ENCODE measurements around the gene SNX20. TPM values are rescaled to one million over a fixed set of nuclear protein-coding genes. Genes with fewer than 3 reads are reported as not detected.

SNX20 gene
- total and polyA plus RNA-seq, 10 of the 15 experiments (the other 5 are each of a cell fraction or from before 2014, with no cell fraction given) = 4.6 to 30.8 (median 21.9) TPM

GRCh38 chr16:50662306-50662940 lies 18.7 kb downstream of the SNX20 start:
- no TSS peak for BruUV-seq (replicated peaks)
- H3K4me3 ChIP-seq = no peak overlapping the region
- RAD21 ChIA-PET (ENCODE audit: unreplicated experiment) = interaction anchor here (1.3 to 29.0 kb wide), 3 partner anchors 68 to 144 kb away, joined by 3 to 578 read pairs (median 7); partner anchors contain the start of gene CYLD
- no peak overlapping the region for H3K27ac ChIP-seq (ENCODE audit: control insufficient read depth, insufficient read depth)
- 87% methylated on average over 10 of the region's 10 CpGs for WGBS (ENCODE audit: insufficient coverage, insufficient replicate concordance, low lambda C conversion rate, missing lambda C conversion rate)
- CTCF ChIA-PET = interaction anchor here (0.7 to 20.9 kb wide), 7 partner anchors 10 to 449 kb away, joined by 3 to 636 read pairs (median 18); partner anchors contain the start of gene SNX20
- H3K36me3 ChIP-seq (ENCODE audit: control insufficient read depth in 2 of 2, insufficient read depth in 2 of 2, low read length in 1 of 2) = no peaks in the 10 kb centered on the region
- no peaks in the 10 kb centered on the region for H4K20me1 ChIP-seq (ENCODE audit: control insufficient read depth, insufficient read depth)
- POLR2A ChIA-PET = no interaction called here
- no peak overlapping the region for H2AFZ ChIP-seq (ENCODE audit: control insufficient read depth, low read depth, low read length)
- TF ChIP-seq STAT3 (IDR thresholded peaks at IDR 0.05; ENCODE audit: low read depth, low read length) (no peak), EZH2 (IDR thresholded peaks at IDR 0.05; ENCODE audit: borderline replicate concordance, control insufficient read depth, low read depth, low read length) (no peak), MYC (IDR thresholded peaks at IDR 0.05; ENCODE audit: insufficient read depth, insufficient read length, insufficient replicate concordance, low read length, severe bottlenecking) (no peak), NFIC (IDR thresholded peaks at IDR 0.05; ENCODE audit: low read depth, low read length) (no peak), ZNF622 (IDR thresholded peaks at IDR 0.05) (no peak), HCFC1 (IDR thresholded peaks at IDR 0.05; ENCODE audit: low read length) (no peak), PRDM15 (CRISPR knock-in tag; IDR thresholded peaks at IDR 0.05) (no peak), CHD1 (IDR thresholded peaks at IDR 0.05; ENCODE audit: low read depth, low read length) (no peak), USF2 (IDR thresholded peaks at IDR 0.05; ENCODE audit: borderline replicate concordance, low read depth, low read length) (no peak)
- no peaks in the 10 kb centered on the region; a peak in 1 of 4 replicates for H3K27me3 ChIP-seq (replicated peaks in 1 of 2; ENCODE audit: control insufficient read depth in 2 of 2, insufficient read depth in 2 of 2, low read length in 1 of 2)
- no peaks in the 10 kb centered on the region for H3K79me2 ChIP-seq (ENCODE audit: control insufficient read depth, insufficient read depth, low read length)
- no peak overlapping the region for H3K9ac ChIP-seq (ENCODE audit: control insufficient read depth, insufficient read depth, low read length)
- DNase-seq (ENCODE audit: low read depth, low spot score) (no peak), ATAC-seq (no peak), FAIRE-seq (no peak)
- in situ Hi-C loops (cut with MboI) = no loop called here
- SMC1A ChIA-PET (ENCODE audit: uncharacterized antibody, unreplicated experiment) = interaction anchor here (1.4 to 8.4 kb wide), 5 partner anchors 9 to 307 kb away, joined by 3 to 112 read pairs (median 9); partner anchors contain the start of gene SNX20
- no peaks in the 10 kb centered on the region for H3K9me3 ChIP-seq (replicated peaks; ENCODE audit: control insufficient read depth, insufficient read depth, low read length)
- intact Hi-C loops (cut with micrococcal nuclease; ENCODE audit: unreplicated experiment) = no loop called here
- H3K4me1 ChIP-seq (ENCODE audit: control insufficient read depth, insufficient read depth, low read length) = peaks cover 15% of the 10 kb centered on the region
- no peak overlapping the region for H3K4me2 ChIP-seq (ENCODE audit: control insufficient read depth, insufficient read depth)

Data from GM12878 (cell line).